ENCODE measurements around the gene RPL38.
A peak's percentile ranks its signal among the peaks of the same experiment; 100 is the strongest.
"Not testable (repeated sequence)": the region's sequence is repeated elsewhere in the genome, so short reads cannot be mapped to it uniquely, and the experiment has no call there.

Gene RPL38

DNA sequence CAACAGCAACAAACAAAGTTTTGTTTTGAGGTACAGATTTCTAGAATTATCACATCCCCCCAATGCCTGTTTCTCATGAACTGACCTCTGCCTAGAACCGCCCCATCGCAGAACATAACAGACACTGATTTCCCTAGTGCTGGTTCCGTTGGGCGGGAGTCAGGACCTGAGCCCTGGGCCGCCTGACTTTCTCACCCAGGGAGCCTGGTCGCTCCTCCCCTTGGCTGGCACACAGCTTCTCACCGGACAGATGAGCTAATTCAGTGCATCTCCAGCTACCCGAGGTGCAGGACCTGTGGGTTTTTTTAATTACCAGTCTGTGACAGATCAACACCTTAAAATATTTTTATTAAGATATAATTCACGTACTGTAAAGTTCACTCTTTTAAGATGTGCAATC, 20.1 kb upstream of the RPL38 start:
- DNase-seq (ENCODE audit: low read depth), result no peak

DNA sequence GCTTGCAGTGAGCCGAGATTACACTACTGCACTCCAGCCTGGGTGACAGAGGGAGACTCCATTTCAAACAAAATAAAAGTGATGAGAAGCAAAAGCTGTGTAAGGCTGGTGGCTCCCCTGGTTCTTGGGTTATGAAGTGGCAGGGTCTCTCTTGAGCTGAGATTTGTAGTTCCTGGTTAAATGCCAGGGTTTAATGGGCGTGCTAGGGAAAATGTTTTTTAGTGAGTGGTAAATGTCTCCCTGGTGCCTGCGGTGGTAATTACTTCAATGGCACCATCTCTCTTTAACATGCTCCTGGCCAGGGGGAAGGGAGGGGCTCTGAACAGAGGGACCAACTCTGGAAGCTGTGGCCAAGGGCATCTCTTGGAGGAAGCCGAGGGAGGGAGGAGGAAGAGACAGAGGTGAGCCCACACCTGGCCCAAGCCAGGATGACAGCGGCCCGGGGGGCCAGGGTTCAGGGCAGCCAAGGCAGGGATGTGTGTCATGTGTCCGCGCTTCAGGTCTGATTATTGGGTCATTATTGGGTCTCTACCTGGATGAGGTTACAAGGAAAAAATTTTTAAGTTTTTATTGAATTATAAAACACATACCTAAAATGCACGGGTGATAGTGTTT, 17.8 kb upstream of the RPL38 start:
- DNase-seq (ENCODE audit: low read depth), result no peak

DNA sequence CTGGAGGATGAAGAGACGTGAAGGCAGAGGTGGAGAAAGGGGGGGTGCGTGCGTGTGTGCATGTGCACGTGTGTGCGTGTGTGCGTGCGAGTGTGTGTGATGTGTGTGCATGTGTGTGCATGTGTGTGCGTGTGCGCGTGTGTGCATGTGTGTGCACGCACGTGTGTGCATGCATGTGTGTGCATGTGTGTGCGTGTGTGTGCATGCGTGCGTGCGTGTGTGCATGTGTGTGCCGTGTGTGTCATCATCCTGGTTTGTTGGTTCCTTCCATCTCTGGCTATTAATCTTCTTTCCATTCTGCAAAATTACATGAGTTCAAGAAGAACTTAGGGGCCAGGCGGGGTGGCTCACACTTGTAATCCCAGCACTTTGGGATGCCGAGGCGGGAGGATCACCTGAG, 17.0 kb upstream of the RPL38 start:
- DNase-seq (ENCODE audit: low read depth), result no peak

DNA sequence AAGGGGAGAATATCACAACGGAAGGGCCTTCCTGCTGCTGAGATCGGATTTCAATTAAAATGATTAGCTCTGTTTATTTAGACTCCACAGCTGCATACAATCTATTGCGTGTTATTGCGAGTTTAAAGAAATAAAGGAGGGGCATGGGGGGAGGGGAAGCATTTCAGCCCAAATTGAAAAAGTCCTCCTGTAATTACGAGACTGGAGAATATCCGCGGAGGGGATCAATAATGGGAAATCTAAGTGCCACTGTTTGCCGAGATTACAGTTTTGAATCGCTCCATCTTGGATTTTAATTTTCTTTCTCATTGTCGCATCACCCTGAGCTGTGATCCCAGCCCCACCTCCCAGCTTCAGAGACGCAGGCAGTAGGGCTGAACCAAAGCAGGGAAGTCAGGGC, 15.7 kb upstream of the RPL38 start:
- DNase-seq (ENCODE audit: low read depth), result no peak

DNA sequence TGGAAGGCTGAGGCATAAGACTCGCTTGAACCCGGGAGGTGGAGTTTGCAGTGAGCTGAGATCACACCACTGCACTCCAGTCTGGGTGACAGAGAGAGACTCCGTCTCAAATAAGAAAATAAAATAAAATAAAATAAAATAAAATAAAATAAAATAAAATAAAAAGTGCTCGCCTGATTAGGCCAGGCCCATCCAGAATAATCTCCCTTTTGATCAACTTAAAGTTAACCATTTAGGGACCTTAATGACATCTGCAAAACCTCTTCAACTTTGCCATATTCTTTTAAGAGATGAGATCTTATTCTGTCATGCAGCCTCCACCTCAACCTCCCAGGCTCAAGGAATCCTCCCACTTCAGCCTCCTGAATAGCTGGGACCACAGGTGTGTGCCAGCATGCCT, 14.8 kb upstream of the RPL38 start:
- not testable (repeated sequence) for DNase-seq (ENCODE audit: low read depth)

DNA sequence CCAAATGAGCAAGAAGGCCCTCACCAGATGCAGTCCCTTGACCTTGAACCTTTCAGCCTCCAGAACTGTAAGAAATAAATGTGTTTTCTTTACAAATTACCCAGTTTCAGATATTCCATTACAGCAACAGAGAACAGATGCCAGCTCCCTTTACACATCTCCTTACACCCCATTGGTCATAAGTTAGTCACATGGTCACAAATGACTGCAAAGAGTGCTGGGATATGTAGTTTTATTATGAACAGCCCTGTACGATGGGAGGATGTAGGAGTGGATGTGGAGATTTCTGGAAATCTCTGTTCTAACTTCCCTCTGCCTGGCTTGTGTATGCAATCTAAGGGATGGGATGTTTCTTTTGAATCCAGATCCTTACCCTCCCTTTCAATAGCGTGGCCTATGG, 13.3 kb upstream of the RPL38 start:
- no peak for DNase-seq (ENCODE audit: low read depth)

DNA sequence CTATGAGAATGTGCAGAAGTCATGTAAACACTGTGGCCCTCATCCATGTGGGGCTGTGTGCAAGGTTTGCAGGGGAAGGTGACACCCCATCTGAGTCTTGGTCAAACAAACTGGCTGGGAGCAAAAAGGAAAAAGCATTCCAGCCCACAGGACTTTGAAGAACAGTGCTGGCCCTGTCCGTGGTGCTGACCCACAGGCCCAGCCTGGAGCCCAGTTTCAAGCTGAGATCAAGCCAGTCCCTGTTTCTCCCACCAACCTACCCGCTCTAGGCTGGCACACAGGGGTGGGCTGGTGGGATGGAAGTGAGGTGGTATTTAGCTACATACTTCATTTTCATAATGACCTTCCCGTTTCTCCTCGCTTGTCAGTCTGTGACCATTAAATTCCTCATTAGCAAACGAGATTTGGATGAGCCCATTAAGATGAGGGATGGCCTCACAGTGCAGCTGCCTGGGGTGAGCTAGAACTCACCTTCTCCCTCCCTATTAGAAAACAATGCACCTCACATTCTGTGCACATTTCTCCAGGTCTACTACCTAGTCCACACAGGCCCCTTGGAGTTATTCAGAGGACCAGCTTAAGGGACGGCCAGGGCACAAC, 12.6 kb upstream of the RPL38 start:
- DNase-seq (ENCODE audit: low read depth), result no peak

DNA sequence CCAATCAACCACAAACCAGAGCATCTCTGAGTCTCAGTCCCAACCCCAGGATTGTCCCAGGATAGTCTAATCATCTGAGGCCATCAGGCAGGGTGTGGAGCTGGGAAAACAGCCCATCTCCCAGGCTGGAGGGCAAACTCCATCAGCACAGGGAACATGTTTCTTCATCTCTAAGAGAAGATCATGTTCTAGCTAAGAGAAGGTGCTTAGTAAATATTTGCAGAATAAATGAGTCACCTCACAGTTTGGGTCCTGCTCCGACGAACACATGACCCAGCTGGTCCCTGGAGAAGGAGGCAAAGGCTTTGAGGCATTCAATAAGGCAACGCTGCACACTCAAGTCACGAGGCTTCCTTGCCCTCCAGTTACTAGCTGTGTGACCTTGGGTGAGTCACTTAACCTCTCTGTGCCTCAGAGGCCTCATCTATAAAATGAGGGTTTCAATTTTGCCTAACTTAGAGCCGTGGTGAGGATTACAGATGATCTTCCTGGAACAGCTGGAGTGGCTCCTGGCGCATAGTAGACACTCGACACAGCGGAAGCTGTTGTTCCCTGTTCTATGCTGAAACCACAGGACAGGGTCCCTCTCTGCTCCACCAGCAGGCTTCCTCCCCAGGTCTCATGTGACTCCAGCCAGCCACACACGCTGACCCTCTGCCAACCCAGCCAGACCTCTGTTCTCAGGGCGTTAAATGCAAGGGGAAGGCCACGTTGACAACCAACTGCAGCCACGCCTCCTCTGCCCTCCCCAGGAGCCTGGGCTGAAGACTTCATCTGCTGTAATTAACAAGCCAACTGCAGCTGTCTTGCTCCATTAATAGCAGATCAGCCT, 10.3 kb upstream of the RPL38 start:
- no peak for DNase-seq (ENCODE audit: low read depth)

DNA sequence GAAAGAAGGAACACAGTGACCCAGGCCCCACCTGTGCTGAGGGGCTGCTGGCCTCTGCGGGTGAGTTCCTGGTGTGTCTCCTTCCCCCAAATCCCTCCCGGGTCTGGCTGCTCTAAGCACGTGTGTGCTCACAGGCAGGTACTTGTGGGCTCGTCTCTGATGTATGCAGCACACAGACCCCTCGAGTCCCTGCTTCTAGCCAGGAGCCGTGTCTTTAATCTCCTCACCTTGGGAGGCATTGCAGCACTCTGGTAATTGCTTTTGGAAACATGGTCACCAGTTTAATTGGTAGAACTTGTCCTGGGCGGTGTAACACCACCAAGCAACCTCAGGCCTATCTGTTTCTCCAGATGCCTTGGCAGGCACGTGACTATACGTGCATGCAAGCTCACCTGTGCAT, 8.8 kb upstream of the RPL38 start:
- DNase-seq (ENCODE audit: low read depth), result no peak

DNA sequence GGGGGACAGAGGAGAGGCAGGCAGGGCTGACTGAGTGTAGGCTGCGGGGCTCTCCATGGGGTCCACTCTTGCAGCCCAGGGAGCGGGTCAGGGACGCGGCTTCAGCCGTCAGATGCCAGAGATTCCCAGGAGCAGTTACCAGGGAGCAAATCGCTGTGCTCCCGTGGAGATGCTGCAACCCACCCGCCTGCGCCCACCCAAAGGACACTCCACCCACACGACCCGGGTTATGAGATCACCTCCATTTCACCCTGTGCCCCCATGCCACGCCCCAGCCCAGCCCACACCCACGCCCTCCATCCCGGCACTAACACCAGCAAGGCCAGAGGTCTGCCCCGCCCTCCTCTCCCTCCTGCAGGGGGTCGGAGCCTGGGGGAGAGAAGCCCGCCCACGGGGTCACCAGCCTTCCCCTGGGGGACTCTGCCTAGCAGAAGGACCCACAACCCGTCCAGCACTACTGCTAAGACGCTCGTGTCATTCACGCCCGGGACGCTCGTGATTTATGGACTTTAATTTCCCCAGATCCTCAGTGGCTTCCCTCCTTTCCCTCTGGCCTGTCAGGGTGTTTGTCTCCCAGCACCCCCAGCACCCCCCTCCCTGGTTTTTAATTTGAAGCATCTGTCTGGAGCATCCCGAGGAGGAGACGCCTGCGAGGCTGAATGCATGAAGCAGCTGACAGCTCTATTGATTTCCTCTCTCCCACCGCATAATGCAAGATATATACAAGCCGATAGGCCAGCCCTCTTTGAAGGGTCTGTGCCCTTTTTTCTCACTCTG, 6.7 kb upstream of the RPL38 start:
- DNase-seq (ENCODE audit: low read depth), result no peak

DNA sequence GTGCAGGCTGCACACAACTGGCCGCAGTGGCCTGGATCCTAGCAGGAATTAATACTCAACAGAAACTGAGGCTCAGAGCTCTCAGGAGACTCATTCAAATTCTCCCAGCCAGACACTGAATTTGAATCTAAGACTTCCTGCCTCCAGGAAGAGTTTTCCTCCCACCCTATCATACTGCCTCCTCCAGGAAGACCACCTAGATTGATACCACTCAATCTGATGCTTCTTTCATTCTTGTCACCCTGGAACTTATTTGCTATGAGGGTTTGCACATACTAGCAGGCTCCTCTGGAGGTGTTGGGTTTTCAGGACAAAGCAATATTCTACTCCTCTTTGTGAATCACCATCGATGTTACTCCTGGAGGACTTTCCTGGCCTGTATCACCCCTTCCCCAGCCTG, 5.7 kb upstream of the RPL38 start:
- DNase-seq (ENCODE audit: low read depth), result no peak

DNA sequence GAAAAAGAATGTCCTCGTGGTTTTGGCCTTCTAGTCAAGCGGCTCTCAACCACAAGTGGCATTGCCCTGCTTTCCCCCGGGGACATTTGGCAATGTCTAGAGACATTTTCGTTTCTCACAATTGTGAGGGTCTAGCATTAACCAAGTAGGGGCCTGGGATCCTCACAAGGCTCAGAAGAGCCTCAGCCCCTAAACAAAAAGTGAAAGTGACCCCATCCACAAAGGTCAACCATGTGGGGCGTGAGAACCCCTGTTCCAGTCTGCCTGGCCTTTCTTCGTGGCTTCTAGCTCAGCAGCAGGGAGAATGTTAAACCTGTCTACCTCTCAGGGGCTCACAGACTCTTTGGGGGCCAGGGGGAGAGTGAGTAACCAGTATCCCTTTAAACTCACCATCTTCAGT, 4.8 kb upstream of the RPL38 start:
- DNase-seq (ENCODE audit: low read depth), result no peak

DNA sequence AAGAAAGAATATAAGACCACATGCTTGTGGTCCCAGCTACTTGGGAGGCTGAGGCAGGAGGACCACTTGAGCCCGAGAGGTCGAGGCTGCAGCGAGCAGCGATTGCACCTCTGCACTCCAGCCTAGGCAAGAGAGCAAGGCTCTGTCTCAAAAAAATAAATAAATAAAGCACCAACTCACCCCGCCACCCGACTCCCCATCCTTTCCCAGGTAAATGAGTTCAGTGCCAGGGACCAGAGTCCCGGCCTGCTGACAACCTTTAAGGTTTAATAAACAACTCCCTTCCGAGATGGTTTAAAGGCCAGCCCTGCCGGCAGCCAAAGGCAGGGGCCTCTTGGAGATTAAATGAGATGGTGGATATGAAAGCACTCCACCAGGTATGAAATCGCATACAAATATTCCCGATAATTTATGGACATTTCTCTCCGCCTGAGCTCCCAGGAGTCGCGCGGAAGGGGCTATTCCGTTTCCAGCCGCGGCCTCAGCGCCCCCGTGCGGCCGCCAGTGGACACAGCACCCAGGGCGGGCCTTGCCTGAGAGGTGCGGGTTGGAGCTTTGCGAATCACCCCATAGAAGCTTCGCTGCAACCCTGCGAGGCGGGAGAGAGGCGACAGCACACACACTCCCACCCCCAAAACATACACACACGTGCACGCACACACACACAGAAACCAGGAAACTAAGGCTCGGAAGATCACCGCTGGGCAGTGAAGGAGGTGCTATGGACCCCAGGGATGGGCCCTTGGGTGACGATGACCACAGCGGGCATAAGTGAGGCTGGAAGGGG, 4.0 kb upstream of the RPL38 start:
- peak; percentile 62 for DNase-seq (ENCODE audit: low read depth)

DNA sequence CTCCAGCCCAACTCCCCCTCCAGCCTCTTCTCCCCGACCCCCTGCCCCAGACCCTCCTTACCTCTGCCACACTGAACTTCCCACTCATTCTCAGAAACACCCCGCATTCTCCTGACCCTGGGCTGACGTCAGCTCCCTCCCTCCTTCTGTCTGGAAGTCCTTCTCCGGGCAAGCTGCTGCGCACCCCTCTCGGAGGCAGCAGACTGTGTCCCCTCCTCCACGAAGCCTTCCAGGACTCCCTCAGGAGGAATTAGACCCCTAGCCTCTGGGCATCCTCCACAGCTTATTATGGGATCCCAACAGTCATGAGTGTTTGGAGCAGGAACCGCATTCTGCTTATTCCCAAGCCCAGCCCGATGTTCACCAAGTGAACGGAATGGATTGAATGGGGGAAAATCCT, 3.4 kb upstream of the RPL38 start:
- DNase-seq (ENCODE audit: low read depth), result no peak

DNA sequence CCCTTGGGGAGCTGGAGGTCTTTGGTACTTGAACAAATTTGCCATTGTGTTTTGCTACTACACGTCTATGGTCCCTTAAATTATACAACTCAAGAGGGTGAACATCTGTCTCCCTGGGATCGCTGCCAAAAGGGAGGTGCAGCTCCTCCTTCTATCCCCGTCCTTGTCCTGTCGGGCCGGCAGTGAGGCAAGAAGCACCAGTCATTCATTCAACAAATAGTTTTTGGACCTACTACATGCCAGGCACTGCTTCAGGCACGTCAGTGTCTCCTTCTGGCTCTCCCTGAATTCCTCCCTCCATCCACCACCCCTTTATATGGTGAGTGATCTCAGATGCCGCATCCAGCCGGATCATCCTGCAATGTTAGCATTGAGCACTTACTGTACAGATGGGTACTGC, 2.2 kb upstream of the RPL38 start:
- no peak for DNase-seq (ENCODE audit: low read depth)

DNA sequence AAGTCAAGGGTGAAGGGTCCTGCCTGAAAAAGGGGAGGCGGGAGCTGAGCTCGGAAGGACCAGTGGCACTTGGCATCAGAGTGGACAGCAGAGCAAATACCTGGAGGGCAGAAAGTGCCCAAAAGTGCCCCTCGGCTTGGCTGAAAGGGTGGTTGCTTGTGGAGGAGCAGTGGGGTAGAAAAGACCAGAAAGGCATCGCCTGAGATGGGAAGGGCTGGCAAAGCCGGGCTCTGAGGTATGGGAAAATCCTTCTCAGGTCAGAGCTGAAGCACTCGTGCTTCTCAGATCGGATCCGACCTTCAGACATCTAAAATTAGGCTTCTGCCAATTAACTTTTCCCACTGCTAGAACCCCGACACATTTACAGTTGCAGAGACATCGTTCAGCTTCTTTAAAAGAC, 1.5 kb upstream of the RPL38 start:
- DNase-seq (ENCODE audit: low read depth), result no peak

DNA sequence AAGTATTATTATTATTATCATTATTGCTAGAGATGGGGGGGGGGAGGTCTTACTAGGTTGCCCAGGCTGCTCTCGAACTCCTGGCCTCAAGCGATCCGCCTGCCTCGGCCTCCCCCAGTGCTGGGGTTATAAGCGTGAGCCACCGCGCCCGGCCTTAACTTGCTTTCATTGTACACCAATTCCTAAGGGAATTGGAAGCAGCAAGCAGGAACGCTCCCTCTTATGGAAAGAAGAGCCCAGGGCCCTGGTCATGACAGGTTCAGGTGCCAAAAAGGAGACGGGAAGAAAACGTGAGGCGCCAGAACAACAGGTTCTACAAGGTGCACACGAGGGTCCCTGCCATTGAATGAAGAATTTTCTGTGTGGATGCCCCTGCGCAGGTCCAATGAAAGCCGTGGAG, 540 bp upstream of the RPL38 start:
- no peak for DNase-seq (ENCODE audit: low read depth)

DNA sequence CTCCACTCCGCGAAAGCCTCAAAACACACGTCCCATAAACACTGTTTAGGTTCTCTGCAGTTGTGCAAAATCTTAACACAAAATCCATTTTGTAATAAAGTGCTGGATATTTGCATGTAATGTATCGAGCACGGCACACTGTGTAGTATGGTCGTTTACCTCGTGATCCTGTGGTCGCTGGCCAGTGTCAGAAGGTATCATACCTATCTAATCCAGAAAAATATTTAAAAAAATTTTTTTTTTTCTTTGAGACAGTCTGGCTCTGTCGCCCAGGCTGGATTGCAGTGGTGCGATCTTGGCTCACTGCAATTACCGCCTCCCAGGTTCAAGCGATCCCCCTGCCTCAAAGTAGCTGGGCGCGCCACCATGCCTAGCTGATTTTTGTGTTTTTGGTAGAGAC, 996 bp downstream of the RPL38 start:
- no peak for DNase-seq (ENCODE audit: low read depth)

DNA sequence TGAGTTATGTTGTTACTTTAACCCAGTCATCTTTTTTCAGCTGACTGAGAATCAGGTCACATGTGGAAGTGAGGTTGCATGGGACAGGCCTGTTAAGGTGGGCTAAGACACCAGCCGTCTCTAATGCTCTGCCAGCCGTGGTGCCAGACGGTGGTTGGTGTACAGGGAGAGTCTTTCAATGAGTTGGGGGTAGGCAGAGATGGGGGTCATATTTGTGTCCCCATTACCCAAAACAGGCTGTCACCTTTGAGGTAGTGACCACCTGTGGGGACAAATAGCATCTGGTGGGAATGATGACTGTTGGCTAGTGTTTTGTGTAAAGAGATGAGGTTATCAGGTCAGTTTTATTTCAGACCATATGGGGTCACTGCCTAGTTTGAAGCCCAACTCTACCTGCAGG, 1.8 kb downstream of the RPL38 start:
- DNase-seq (ENCODE audit: low read depth), result no peak

DNA sequence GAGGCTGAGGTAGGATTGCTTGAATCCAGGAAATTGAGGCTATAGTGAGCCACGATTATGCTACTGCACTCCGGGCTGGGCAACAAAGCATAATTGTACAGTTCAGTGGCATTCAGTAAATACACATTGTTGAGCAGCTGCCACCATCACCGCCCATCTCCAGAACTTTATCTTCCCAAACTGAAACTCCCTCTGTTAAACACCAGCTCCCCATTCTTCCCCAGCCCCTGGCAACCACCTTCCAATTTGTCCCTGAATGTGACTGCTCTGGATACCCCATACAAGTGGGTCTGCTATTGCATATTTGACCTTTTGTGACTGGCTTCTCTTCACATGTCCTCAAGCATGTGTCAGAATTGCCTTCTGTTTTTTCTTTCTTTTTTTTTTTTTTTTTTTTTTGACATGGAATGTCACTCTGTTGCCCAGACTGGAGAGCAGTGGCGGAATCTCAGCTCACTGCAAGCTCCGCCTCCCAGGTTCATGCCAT, 2.9 kb downstream of the RPL38 start:
- DNase-seq (ENCODE audit: low read depth), result no peak

DNA sequence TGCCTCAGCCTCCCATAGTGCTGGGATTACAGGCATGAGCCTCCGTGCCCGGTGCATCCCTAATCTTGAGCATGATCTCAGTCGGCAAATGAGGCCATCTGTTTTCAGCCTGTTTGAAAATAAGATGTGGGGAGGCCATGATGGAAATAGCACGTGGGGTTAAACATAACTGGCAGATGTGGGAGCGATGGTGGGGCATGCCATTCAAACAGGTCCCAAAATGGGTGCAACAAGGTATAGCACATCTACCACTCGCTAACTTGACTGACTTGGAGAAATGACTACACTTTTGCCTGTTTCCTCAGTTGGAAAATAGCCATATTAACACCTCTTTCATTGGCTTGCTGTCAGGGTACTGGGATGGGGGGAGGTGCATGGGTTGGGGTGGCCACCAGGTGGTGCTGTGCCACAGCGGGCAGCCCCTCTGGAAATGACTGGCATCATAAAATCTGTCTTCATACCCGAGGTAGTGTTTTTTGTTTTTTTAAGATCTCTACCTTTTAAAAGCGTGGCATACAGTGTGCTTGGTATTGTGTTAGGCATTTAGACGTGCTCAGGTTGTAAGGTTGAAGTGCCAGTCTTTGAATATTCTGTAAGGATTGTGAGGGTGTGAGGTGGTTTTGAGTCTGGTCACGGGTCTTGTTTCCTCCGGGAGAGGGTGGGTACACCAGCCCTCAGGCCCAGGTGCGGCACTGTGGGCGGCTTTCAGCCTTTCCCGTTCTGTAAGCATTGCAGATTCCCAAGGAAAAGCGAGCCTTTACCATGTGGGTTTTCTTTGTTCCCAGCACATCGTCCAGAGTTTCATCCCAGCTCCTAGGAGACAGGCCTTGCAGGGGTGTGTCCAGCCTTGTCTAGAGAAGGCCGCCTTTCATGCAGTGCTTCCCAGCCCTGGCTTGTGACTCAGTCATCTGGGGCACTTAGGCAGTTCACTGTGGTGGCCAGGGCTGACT, 7.0 kb downstream of the RPL38 start:
- peak; percentile 71 for DNase-seq (ENCODE audit: low read depth)

Measured in activated T-cell treated with anti-CD3 and anti-CD28 coated beads for 24 hours (primary cell).